Pancreas (tissue), 10 donors: ENCODE results near the gene AIF1. TPM values are rescaled to one million over a fixed set of nuclear protein-coding genes. Genes with fewer than 3 reads are reported as not detected.

ENCODE experiments used
- ATAC-seq, 4 donors: fragments of 200-7000 bp; cut with Tn5 transposase; one replicate each; pipeline versions ENCODE4 v1.8.0 to v1.9.1; 2020; ENCODE audit warnings: mild to moderate bottlenecking in 4 of 4, moderate library complexity in 4 of 4
- DNase-seq, 6 donors: peaks; one replicate each; pipeline ENCODE4 v3.0.0-alpha.2; 2020
- FAIRE-seq: peaks from 2 replicates; lab custom pipeline; 2012; peaks lifted over from hg19 to GRCh38; lab: Jason Lieb, UNC
- H3K27ac ChIP-seq, 4 donors: fragments of 200-600 bp; sonication (generic); 1 replicate in 3 of 4; 2 replicates in 1 of 4; pipeline versions ENCODE4 v1.5.0 to v1.8.0; 2020
- H3K27me3 ChIP-seq, 4 donors: fragments of 200-600 bp; one replicate each; pipeline ENCODE4 v1.8.0; 2021
- H3K36me3 ChIP-seq, 3 donors: fragments of 200-600 bp; sonication (generic) in 1 of 3; one replicate each; pipeline versions ENCODE4 v1.5.0 to v1.8.0; 2020 to 2021
- H3K4me1 ChIP-seq, 3 donors: fragments of 200-600 bp; one replicate each; pipeline ENCODE4 v1.8.0; 2021
- H3K4me3 ChIP-seq, 4 donors: fragments of 200-600 bp; sonication (generic) in 2 of 4; one replicate each; pipeline versions ENCODE4 v1.5.0 to v1.8.0; 2020 to 2021
- H3K9me3 ChIP-seq, 4 donors: fragments of 200-600 bp; one replicate each; pipeline ENCODE4 v1.8.0; 2021
- WGBS, 2 donors: extraction: QIAGEN DNeasy Blood & Tissue Kit; methylation state at CpG; one replicate each; pipeline ENCODE4 v1.1.7; 2013; 5-methylcytosine and 5-hydroxymethylcytosine counted together
- intact Hi-C, 3 donors: fragments of 100-400 bp; cut with DNase I; formaldehyde crosslinking; loops; one replicate each; pipeline versions ENCODE4 v1.11.1 to v1.14.2; 2022
- polyA plus RNA-seq, 2 donors: library from polyadenylated mRNA; stranded (reverse); fragments of 200-250 nt; gene quantifications; one replicate each; pipeline ENCODE4 v1.2.3, GENCODE V29; 2013
- total RNA-seq, 6 donors: library from RNA; stranded (reverse); fragmentation: NEBNext Ultra II Directional in 4 of 6; extraction: Animal tissue kit (Norgen Biotek cat#: 25700) in 4 of 6; gene quantifications; one replicate each; pipeline versions ENCODE4 v1.2.1 to v1.2.4, GENCODE V29; 2021 to 2023
- TF ChIP-seq, protein P1 (sequence below), 4 donors: fragments of 200-600 bp; sonication (generic) in 3 of 4; IDR thresholded peaks; one replicate each; pipeline versions ENCODE4 v1.5.0 to v1.8.0; 2021; ENCODE audit warnings: antibody characterized with exemption in 4 of 4
- donor health status: healthy with polysubstance abuse.
- donor health status: DM: no; HTN: no; CAD: no; lungs with moderate emphysema.
- donor health status: DM: no; HTN: no; CAD: no.
- donor health status: control.
- donor health status: control.
- donor health status: Bipolar disorder and iron deficiency.
- donor health status: DM: yes; HTN: yes; CAD: no.
- donor health status: DM: no; HTN: no; CAD: no.
- donor health status: DM: no; HTN: no; CAD: no.
- donor health status: DM: yes; HTN: yes; CAD: no.

The AIF1 gene
- total and polyA plus RNA-seq, 8 donors: 1.1 to 18.6 (median 11.8) TPM

GRCh38 chr6:31597006-31597405, 18.0 kb upstream of the AIF1 start:
- ATAC-seq (peak in 2 of 4 donors; percentile 44 to 52), FAIRE-seq (no peak), DNase-seq (no peak)
- Histone ChIP-seq H3K27me3 (no peaks in the 10 kb centered on the region), H3K9me3 (no peaks in the 10 kb centered on the region), H3K4me1 (no peaks in the 10 kb centered on the region), H3K4me3 (no peak overlapping the region), H3K36me3 (no peaks in the 10 kb centered on the region), H3K27ac (no peak overlapping the region)
- intact Hi-C loops: loop anchor here in 2 of 3 donors (5.0 kb wide), 1 partner anchor 50 kb away; the partner anchor contains the start of genes ATP6V1G2 (in 2 of the 2) and NFKBIL1 (in 2 of the 2)
- 15 to 31% methylated on average over 2 of the region's 2 CpGs for WGBS, 2 donors
- TF ChIP-seq, protein P1, sequence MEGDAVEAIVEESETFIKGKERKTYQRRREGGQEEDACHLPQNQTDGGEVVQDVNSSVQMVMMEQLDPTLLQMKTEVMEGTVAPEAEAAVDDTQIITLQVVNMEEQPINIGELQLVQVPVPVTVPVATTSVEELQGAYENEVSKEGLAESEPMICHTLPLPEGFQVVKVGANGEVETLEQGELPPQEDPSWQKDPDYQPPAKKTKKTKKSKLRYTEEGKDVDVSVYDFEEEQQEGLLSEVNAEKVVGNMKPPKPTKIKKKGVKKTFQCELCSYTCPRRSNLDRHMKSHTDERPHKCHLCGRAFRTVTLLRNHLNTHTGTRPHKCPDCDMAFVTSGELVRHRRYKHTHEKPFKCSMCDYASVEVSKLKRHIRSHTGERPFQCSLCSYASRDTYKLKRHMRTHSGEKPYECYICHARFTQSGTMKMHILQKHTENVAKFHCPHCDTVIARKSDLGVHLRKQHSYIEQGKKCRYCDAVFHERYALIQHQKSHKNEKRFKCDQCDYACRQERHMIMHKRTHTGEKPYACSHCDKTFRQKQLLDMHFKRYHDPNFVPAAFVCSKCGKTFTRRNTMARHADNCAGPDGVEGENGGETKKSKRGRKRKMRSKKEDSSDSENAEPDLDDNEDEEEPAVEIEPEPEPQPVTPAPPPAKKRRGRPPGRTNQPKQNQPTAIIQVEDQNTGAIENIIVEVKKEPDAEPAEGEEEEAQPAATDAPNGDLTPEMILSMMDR (IDR thresholded peaks at IDR 0.05): no peak

DNA sequence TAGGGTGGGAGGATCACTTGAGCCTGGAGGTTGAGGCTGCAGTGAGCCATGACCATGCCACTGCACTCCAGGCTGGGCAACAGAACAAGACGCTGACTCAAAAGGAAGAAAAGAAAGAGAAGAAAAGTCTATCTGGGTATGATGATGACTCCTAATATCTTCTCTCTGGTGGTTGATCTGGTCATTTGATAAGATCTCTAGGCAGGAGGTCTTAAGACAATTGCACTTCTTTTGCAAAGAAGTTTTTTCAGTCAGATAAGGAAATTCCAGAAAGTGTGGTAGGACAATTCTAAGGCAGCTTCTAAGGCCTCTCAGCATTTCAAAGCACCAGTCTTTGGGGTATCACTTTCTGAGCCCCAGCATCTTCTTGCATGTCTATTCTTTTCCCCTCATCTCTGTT, 7.7 kb upstream of the AIF1 start:
- FAIRE-seq (no peak), ATAC-seq (no peak), DNase-seq (no peak)
- TF ChIP-seq, protein P1 (IDR thresholded peaks at IDR 0.05): no peak
- no peak overlapping the region for H3K4me3 ChIP-seq
- WGBS, 2 donors: 84 to 94% methylated on average over 1 of the region's 1 CpG
- H3K9me3 ChIP-seq: no peaks in the 10 kb centered on the region
- no peaks in the 10 kb centered on the region for H3K4me1 ChIP-seq
- H3K27ac ChIP-seq: no peak overlapping the region
- no peaks in the 10 kb centered on the region for H3K36me3 ChIP-seq
- no peaks in the 10 kb centered on the region for H3K27me3 ChIP-seq
- intact Hi-C loops: no loop called here

DNA sequence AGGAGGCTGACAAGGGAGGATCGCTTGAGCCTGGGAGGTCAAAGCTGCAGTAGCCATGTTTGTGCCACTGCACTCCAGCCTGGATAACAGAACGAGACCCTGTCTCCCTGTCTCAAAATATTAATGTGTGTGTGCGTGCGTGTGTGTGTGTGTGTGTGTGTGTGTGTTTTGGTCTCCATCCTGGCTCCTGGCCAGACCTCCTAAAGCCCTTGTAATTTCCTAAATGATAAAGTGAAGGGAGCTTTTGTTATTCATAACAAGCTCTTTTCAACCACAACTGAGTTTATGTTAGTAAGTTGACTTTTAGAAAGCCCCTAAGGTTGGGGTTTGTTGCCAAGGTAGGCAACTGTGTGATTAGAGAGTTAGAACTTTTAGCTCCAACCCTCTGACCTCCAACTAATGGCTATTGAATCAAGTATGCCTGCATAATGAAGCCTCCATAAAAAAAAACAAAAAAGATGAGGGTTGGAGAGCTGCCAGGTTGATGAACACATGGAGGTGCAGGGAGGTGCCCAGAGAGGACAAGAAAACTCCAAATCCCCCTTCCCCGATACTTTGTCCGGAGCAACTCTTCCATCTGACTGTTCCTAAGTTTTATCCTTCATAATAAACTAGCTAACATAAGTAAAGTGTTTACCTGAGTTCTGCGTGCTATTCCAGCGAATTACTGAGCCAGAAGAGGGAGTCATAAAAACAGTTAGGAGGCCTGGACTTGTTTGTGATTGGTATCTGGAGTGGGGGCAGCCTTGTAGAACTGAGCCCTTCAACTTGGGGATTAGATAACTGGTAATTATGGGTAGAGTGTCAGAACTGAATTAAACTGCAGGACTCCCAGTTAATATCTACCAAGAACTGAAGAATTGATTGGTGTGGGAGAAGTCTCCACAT, 5.3 kb upstream of the AIF1 start:
- no peak for ATAC-seq
- WGBS, 2 donors: 64 to 69% methylated on average over 8 of the region's 8 CpGs
- intact Hi-C loops: no loop called here
- DNase-seq: no peak
- no peaks in the 10 kb centered on the region for H3K4me1 ChIP-seq
- H3K9me3 ChIP-seq: no peaks in the 10 kb centered on the region
- H3K36me3 ChIP-seq: no peaks in the 10 kb centered on the region
- H3K27ac ChIP-seq: no peak overlapping the region
- FAIRE-seq: no peak
- no peaks in the 10 kb centered on the region for H3K27me3 ChIP-seq
- no peak overlapping the region for H3K4me3 ChIP-seq
- TF ChIP-seq, protein P1 (IDR thresholded peaks at IDR 0.05): no peak

GRCh38 chr6:31610968-31611367, 4.1 kb upstream of the AIF1 start:
- no peak overlapping the region for H3K27ac ChIP-seq
- FAIRE-seq (no peak), DNase-seq (no peak), ATAC-seq (no peak)
- intact Hi-C loops: no loop called here
- no peaks in the 10 kb centered on the region for H3K36me3 ChIP-seq
- no peaks in the 10 kb centered on the region for H3K4me1 ChIP-seq
- TF ChIP-seq, protein P1 (IDR thresholded peaks at IDR 0.05): no peak
- H3K9me3 ChIP-seq: no peaks in the 10 kb centered on the region
- no peak overlapping the region for H3K4me3 ChIP-seq
- H3K27me3 ChIP-seq: no peaks in the 10 kb centered on the region
- WGBS, 2 donors: 84 to 94% methylated on average over 4 of the region's 4 CpGs
